ENCODE data around the gene SCO2. TPM values are rescaled to one million over a fixed set of nuclear protein-coding genes. Genes with fewer than 3 reads are reported as not detected.

Gene SCO2
- total RNA-seq, 1 donor from 2014 or later = 1.8 TPM

DNA sequence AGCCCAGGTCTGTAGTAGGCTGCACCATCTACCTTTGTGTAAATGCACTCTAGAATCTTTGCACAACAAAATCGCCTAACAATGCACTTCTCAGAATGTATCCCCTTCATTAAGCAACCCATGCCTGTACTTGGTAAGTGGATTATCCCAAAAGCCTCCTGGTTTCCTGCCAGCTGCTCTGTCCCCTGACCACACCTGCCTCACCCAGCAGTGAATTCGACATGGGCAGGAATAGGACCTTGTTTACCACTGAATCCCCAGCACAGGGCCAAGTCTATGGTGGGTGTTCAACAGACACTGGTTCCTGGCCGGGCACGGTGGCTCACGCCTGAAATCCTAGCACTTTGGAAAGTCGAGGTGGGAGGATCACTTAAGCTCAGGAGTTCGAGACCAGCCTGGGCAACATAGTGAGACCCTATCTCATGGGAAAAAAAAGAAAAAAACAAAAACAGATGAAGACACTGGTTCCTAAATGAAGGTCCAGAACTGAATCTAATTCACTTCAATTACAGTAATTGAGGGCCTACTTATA is 42.4 kb upstream of the SCO2 start:
- Histone ChIP-seq H4K20me1 (ENCODE audit: insufficient read depth, low read length) (no peaks in the 10 kb centered on the region), H3K9ac (ENCODE audit: low read length) (no peak overlapping the region), H3K4me3 (ENCODE audit: insufficient read depth, low read depth, low read length) (no peak overlapping the region), H3K27me3 (ENCODE audit: insufficient read depth, low read length) (peaks cover 13% of the 10 kb centered on the region), H2AFZ (ENCODE audit: low read depth, low read length) (no peak overlapping the region), H3K27ac (ENCODE audit: low read depth, low read length) (no peak overlapping the region), H3K79me2 (ENCODE audit: insufficient read depth, low read length) (no peaks in the 10 kb centered on the region), H3K4me2 (ENCODE audit: low read length) (no peak overlapping the region), H3K9me3 (ENCODE audit: insufficient read depth, low read depth, low read length) (no peaks in the 10 kb centered on the region), H3K36me3 (ENCODE audit: insufficient read depth, low read length) (no peaks in the 10 kb centered on the region), H3K4me1 (ENCODE audit: insufficient read depth, low read length) (peaks cover 4% of the 10 kb centered on the region)
- DNase-seq (ENCODE audit: low read depth) (no peak), FAIRE-seq (no peak)
- Mint-ChIP-seq H3K4me3 (ENCODE audit: unreplicated experiment) (no peak overlapping the region), H3K9me3 (ENCODE audit: unreplicated experiment) (peaks cover 1% of the 10 kb centered on the region), H3K27me3 (ENCODE audit: low read depth, unreplicated experiment) (peaks cover 22% of the 10 kb centered on the region), H3K27ac (ENCODE audit: unreplicated experiment) (no peak overlapping the region), H3K36me3 (ENCODE audit: low read depth, unreplicated experiment) (peaks cover 36% of the 10 kb centered on the region), H3K4me1 (ENCODE audit: low read depth, unreplicated experiment) (no peaks in the 10 kb centered on the region)
- no peak for TF ChIP-seq EZH2 (IDR thresholded peaks at IDR 0.05; ENCODE audit: insufficient read depth, low read length)
- TF ChIP-seq, protein P1, sequence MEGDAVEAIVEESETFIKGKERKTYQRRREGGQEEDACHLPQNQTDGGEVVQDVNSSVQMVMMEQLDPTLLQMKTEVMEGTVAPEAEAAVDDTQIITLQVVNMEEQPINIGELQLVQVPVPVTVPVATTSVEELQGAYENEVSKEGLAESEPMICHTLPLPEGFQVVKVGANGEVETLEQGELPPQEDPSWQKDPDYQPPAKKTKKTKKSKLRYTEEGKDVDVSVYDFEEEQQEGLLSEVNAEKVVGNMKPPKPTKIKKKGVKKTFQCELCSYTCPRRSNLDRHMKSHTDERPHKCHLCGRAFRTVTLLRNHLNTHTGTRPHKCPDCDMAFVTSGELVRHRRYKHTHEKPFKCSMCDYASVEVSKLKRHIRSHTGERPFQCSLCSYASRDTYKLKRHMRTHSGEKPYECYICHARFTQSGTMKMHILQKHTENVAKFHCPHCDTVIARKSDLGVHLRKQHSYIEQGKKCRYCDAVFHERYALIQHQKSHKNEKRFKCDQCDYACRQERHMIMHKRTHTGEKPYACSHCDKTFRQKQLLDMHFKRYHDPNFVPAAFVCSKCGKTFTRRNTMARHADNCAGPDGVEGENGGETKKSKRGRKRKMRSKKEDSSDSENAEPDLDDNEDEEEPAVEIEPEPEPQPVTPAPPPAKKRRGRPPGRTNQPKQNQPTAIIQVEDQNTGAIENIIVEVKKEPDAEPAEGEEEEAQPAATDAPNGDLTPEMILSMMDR (IDR thresholded peaks at IDR 0.05; ENCODE audit: insufficient read depth, low read depth, low read length) = no peak

DNA sequence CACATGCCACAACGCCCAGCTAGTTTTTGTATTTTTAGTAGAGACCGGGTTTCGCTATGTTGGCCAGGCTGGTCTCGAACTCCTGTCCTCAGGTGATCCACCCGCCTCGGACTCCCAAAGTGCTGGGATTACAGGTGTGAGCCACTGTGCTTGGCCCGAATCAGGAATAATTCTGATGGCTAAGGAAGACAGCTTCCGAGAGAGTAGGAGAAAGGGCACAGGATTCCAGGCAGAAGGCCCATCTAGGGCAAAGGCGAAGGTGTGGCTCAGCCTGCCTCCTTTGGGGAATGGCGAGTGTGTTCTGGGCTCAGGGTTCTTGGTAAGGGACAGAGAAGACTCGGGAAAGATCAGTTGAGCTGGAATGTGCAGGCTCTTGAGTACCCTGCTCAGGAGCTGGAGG is 38.9 kb upstream of the SCO2 start:
- no peak for TF ChIP-seq EZH2 (IDR thresholded peaks at IDR 0.05; ENCODE audit: insufficient read depth, low read length)
- TF ChIP-seq, protein P1 (IDR thresholded peaks at IDR 0.05; ENCODE audit: insufficient read depth, low read depth, low read length) = no peak
- no peak for FAIRE-seq
- peaks cover 5% of the 10 kb centered on the region for H3K4me1 Mint-ChIP-seq (ENCODE audit: low read depth, unreplicated experiment)
- peaks cover 35% of the 10 kb centered on the region for H3K27me3 Mint-ChIP-seq (ENCODE audit: low read depth, unreplicated experiment)
- H3K36me3 Mint-ChIP-seq (ENCODE audit: low read depth, unreplicated experiment) = peaks cover 16% of the 10 kb centered on the region
- peaks cover 20% of the 10 kb centered on the region for H3K27me3 ChIP-seq (ENCODE audit: insufficient read depth, low read length)
- H3K4me1 ChIP-seq (ENCODE audit: insufficient read depth, low read length) = peaks cover 4% of the 10 kb centered on the region
- no peaks in the 10 kb centered on the region for H4K20me1 ChIP-seq (ENCODE audit: insufficient read depth, low read length)
- no peaks in the 10 kb centered on the region for H3K79me2 ChIP-seq (ENCODE audit: insufficient read depth, low read length)
- no peak overlapping the region for H3K27ac Mint-ChIP-seq (ENCODE audit: unreplicated experiment)
- H3K9ac ChIP-seq (ENCODE audit: low read length) = no peak overlapping the region
- DNase-seq (ENCODE audit: low read depth) = no peak
- no peak overlapping the region for H3K27ac ChIP-seq (ENCODE audit: low read depth, low read length)
- peaks cover 1% of the 10 kb centered on the region for H3K9me3 Mint-ChIP-seq (ENCODE audit: unreplicated experiment)
- H3K4me2 ChIP-seq (ENCODE audit: low read length) = no peak overlapping the region
- H3K4me3 Mint-ChIP-seq (ENCODE audit: unreplicated experiment) = no peak overlapping the region
- H3K36me3 ChIP-seq (ENCODE audit: insufficient read depth, low read length) = no peaks in the 10 kb centered on the region
- no peak overlapping the region for H3K4me3 ChIP-seq (ENCODE audit: insufficient read depth, low read depth, low read length)
- no peaks in the 10 kb centered on the region for H3K9me3 ChIP-seq (ENCODE audit: insufficient read depth, low read depth, low read length)
- no peak overlapping the region for H2AFZ ChIP-seq (ENCODE audit: low read depth, low read length)

DNA sequence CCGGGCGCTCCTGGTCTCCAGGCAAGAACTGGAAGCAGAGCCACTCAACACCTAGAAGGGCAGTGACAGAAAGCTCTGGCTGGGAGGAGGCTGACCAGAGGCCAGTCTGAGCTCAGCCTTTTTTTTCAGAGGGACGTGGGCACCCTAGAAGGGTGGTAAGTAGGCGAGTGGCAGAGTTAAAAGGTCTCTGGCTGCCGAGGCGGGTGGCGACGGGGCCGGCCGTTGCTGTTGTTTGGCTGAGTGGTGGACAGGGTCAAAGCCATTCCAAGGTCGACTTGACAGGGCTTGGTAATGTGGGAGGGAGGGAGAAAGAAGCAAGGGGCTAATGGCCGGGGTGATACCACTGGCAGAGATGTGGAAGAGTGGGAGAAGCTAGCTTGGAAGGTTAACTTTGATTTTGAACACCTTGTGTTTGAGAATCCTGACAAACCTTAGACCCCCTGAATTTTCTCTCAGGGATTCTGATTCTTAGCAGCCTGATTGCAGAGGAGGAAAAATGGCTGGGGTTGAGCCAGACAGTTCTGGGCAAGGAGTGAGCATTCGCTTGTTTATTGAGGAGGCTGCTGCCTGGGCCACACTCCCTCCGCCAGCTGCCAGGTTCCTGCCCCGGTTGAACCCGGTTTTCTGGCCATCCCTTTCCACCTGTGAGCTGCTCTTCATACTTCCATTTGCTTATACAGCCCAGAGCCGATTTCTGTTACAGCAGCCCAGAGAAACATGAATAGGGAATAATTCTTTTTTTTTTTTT is 38.2 kb upstream of the SCO2 start:
- peak overlapping the region; percentile 47 for H3K27ac Mint-ChIP-seq (ENCODE audit: unreplicated experiment)
- Histone ChIP-seq H3K4me3 (ENCODE audit: insufficient read depth, low read depth, low read length) (peak overlapping the region; percentile 60), H2AFZ (ENCODE audit: low read depth, low read length) (peak overlapping the region; percentile 94), H3K27me3 (ENCODE audit: insufficient read depth, low read length) (peaks cover 22% of the 10 kb centered on the region), H3K79me2 (ENCODE audit: insufficient read depth, low read length) (no peaks in the 10 kb centered on the region), H3K27ac (ENCODE audit: low read depth, low read length) (no peak overlapping the region), H3K9me3 (ENCODE audit: insufficient read depth, low read depth, low read length) (no peaks in the 10 kb centered on the region), H3K36me3 (ENCODE audit: insufficient read depth, low read length) (no peaks in the 10 kb centered on the region), H3K4me2 (ENCODE audit: low read length) (peak overlapping the region; percentile 91), H3K4me1 (ENCODE audit: insufficient read depth, low read length) (peaks cover 4% of the 10 kb centered on the region), H4K20me1 (ENCODE audit: insufficient read depth, low read length) (no peaks in the 10 kb centered on the region), H3K9ac (ENCODE audit: low read length) (peak overlapping the region; percentile 29)
- H3K27me3 Mint-ChIP-seq (ENCODE audit: low read depth, unreplicated experiment) = peaks cover 38% of the 10 kb centered on the region
- no peak for TF ChIP-seq EZH2 (IDR thresholded peaks at IDR 0.05; ENCODE audit: insufficient read depth, low read length)
- H3K4me3 Mint-ChIP-seq (ENCODE audit: unreplicated experiment) = peak overlapping the region; percentile 92
- H3K36me3 Mint-ChIP-seq (ENCODE audit: low read depth, unreplicated experiment) = peaks cover 12% of the 10 kb centered on the region
- no peak for DNase-seq (ENCODE audit: low read depth)
- peaks cover 1% of the 10 kb centered on the region for H3K9me3 Mint-ChIP-seq (ENCODE audit: unreplicated experiment)
- FAIRE-seq = no peak
- H3K4me1 Mint-ChIP-seq (ENCODE audit: low read depth, unreplicated experiment) = peaks cover 5% of the 10 kb centered on the region
